HG02610 (cell line): ENCODE data around the gene TUNAR.

Experiments
- ATAC-seq: cut with Tn5 transposase; IDR thresholded peaks from one replicate; pipeline ENCODE4 v1.9.1; 2021; ENCODE audit warnings: mild to moderate bottlenecking, moderate library complexity; ENCODE audit not compliant: unreplicated experiment

Gene TUNAR

DNA sequence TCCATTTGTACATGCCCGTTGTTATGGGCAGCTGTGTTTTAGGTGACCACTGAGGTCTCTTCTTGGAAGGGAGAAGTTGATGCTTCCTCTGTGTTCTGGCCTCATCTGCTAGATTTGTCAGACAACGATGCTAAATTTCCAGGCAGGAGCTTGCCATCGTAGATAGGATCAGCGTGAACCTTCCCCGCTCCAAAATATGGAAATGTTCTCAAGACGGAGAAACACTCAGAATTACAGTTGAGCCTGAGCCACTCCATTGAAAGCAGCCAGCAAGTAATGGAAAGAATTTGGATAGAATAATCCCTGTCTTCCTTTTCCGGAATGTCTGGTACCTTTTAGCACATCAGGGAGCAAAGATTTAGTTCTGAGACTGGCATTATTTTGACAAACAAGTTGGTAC, 34.8 kb downstream of the TUNAR start:
- no peak for ATAC-seq

DNA sequence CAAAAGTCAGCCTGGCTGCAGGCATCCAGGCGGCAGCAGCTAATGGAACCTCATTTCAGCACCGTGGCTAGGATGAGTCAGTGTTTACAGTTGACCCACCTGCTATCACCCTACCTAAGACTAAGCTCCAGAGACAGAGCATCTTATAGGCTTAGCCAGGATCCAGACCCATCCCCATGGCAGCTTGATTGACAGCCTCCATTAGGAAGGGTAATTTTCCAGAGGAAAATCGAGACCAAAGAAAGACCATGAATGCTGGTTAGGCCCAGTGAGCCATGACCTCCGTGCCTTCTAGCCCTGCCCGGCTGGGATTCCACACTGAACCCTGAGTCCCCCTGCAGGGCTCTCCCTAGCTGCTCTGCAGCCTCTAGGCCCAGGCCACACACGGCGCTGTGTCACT, 38.7 kb downstream of the TUNAR start:
- no peak for ATAC-seq

DNA sequence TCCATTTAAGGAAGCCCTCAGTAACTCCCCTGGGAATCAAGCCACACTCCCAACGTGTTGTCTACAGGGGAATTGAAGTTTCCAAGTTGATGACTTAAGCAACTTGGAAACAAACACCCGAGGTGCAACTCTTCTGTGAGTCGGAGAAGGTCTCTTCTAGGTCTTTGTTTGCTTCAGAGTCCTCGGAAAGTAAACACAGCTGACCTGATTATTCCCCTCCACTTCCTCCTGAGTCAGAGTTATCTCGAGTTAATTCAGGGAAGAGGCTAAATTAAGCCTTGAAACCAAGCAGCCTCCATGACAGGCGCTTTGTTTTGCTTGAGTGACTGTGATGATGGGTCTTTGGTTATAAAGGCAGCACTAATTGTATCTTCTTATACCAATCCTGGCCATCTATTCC, 41.8 kb downstream of the TUNAR start:
- no peak for ATAC-seq

DNA sequence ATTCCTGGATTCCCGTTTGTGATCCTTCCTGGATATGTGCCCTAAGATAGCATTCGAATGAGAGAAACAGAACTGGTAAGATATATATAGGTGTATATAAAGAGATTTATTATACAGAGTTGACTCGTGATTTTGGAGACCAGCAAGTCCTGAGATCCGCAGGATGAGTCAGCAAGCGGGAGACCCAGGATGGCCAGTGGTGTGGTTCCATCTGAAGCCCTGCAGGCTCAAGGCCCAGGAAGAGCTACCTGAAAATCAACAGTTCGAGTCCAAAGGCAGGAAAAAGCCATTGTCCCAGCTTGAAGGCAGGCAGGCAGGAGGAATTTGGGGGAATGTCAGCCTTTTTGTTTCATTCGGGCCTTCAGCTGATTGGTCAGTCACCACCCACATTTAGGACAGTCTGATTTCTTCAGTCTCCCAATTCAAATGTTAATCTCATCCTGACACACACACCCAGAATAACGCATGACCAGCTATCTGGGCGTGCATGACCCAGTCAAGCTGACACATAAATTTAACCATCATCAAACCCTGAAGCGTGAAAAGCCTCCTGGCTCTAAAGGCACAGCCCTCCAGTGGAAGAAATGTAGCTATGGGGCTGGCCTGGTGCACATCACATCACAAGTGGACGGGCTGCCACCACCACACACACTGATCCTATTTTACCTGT, 44.3 kb downstream of the TUNAR start:
- ATAC-seq, result no peak

DNA sequence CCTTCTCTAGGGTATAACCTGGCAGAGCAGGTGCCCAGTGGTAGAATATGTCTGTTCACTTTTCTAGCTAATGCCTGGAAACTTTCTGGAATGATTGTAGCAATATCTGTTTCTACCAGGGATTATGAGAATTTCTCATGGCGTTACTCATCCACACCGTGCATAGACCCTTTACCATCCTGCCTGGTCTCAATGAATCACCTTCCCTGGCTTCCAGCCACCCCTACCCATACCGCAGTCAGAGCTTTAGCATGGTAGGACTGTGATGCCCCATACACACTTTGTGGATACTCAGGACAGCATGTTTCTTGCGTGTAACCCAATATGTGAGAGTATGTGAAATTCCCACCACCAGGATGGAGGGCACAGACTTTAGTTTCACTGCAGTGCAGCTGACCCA, 45.4 kb downstream of the TUNAR start:
- no peak for ATAC-seq

DNA sequence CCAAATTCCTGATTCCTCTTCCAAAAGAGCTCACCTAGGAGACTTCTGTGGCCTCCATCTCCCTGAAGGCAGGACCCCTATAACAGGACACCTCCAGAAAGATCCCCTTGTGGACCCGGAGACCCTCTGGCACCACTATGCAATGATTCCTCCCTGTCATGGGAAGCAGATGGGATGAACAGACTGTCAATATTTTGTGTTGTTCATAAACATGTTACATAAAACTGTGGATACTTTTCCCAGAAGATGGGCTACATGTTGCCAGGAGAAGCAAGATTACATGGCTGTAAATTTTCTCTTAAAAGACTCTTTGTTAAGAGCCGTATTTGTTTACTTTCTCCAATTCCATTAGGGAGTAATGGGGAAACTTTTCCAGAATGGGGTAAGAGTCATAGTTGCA, 52.1 kb downstream of the TUNAR start:
- ATAC-seq, result no peak

DNA sequence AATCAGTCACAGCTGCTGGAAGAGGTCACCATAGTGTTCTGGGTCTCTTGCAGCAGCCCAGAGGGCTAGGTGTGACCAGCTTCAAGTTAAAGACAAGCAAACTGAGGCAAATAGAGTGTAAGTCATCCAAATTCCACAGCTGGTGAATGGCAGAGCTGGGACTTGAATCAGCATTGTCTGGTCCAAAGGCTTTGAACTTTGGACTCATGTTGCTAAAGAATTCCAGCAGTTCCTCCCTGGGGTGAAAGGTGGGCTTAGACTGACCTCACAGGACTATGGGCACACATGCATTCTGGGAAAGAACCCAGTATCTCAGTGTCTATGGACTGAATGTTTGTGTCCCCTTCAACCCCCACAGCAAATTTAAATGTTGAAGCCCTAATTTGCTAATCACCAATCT, 54.8 kb downstream of the TUNAR start:
- no peak for ATAC-seq

DNA sequence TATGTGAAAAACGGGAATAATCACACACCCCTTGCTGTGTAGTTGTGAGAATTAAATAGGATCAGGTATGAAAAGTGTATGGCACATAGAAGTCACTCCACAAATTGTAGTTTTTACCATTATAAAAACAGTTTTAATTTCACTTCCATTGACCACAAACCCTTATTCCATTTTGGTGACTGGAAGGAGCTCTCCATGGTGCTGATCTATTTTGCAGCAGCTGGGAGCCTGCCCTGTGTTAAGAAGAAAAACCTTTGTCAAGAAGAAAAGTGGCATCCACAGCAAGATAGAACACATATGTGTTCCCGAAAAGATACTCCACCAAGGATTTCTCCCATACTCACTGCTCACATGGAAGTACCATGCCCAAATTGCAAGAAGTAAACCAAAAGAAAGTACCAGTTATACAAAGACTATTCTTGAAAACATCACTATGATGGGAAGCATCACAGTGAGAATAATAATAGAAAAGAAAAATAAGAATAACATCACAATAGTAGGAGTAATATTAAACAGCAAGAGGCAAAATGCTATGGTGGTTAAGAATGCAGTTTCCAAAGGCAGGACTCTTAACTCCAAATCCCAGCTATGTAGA, 58.7 kb downstream of the TUNAR start:
- no peak for ATAC-seq

DNA sequence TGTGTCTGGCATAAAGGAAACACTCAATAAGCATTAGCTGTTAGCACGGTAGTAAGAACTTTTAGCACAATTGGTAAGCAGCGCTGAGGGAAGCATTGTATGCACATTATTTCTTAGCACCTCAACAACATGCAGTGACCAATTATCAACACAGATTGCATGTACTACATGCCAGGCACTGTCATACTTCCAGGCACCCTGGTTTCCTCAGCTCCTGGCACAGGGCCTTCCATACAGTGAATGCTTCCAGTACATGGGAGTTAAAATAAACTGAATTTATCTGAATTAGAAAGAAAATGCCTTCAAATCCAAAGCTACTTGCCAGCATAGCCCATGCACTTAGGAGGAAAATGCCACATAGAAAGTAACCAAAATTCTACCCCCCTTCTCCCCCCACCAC, 59.4 kb downstream of the TUNAR start:
- ATAC-seq, result no peak

DNA sequence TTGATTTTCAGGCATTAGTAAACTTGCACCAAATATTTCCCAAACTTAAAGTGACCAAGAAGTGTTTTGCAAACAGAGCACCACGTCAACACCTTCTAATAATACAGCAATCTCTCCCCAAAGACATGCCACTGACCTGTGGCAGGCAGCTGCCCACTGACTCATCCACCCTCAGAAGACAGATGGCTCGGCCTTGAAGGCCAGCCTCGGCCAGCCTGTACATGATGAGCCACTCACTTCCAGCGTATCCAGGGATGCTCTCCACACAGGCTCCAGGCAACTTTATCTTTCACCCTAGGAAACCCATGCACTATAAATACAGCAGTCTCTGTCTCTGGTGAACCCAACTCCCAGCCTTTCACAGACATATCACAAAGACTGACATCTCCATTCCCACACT, 62.7 kb downstream of the TUNAR start:
- ATAC-seq, result no peak

DNA sequence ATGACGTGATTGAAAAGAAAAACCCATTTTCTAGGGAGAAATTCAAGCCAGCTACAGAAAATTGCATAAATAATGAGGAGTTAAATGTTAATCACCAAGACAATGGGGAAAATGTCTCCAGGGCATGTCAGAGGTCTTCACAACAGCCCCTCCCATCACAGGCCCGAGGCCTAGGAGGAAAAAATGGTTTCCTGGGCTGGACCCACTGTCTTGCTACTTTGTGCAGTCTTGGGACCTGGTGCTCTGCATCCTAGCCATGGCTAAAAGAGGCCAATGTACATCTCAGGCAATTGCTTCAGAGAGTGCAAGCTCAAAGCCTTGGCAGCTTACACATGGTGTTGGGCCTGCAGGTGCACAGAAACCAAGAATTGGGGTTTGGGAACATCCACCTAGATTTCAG, 65.3 kb downstream of the TUNAR start:
- no peak for ATAC-seq

DNA sequence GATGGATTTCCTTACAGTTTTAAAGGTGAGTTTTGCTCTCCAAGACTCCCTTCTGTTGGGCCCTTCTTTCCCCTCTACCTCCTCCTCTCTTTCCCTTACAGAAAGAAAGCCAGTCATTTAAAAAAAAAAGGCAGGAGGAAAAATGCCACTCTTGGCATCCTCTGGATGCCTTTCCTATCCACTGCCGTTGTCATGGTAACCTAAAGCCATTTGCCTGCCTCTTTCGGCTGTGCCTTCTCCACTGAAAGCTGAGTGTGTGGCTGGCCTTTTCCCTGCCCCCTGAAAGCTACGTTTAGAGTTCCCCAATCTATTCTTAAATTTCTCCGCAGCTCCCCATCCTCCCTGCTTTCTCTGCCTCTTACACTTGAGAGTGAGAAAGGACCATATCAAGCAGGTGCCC, 67.1 kb downstream of the TUNAR start:
- no peak for ATAC-seq

DNA sequence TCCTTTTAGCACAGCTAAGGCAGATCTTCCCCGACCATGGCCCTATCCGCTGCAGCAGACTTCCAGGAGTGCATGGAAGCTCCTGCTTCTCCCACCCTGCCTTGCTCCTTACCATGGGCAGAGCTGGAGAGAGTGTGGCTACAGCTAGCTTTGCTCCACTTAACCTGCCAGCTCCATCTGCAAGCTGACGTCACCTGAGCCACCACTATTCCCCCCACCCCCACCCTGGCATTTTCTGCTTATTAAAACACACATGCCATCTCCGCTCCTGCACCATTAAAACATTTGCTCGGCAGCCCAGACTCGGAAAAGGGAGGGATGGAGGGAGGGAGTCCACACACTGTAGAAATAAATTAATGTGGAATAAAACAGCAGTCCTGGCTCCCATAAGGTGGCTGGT, 67.8 kb downstream of the TUNAR start:
- no peak for ATAC-seq

DNA sequence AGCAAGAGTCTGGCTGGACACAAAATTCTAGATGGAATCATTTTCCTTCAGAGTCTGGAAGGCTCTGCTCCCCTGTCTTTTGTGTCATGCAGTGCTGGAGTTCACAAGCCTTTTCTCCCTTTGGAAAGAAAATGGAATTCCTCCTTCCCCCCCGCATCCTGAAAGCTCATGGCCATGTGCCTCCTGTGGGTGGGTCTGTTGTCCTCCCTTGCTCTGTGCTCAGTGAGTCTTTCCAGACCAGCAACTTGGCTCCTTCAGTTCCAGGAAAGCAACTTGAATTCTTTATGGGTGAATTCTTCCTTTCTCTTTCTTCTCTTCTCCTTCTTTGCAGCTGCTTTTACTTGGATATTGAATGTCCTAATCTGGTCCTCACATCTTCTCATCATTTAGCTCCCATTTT, 70.2 kb downstream of the TUNAR start:
- ATAC-seq, result no peak

DNA sequence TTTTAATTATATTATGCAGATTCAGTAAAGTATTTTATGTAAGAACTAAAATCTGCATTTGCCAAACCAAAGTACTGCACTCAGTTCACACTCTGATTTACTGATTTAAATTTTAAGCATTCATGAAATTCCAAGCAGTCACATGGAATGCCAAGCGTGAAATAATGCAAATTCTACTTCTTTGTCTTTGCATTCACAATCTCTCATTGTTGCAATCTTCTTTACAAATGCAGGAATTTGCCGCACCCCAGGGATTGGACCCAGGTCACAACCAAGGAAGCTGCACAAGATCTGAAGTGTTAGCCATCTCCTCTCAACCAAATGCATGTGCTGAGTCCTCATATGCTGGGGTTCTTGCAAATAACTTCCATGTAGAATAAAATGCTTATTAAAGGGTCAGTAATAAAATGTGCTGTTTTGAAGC, 71.9 kb downstream of the TUNAR start:
- ATAC-seq, result no peak

DNA sequence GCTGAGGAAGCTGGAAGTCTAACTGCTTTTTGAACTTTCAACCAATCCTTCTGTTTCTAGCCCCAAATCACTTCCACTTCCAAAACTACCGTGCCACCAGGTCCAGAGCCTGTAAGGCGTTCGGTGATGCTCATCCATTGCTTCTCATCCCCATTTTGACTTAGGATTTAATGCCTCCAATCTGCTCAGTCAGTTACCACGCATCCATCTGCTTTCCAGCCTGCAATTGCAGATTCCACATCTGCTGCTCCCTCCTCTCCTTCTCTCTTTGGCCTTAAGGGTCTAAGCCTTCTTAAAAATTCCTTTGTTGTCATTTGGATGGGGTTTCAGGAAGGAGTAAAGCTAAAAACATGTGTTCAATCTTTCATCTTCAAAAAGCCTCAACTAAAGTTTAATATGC, 74.7 kb downstream of the TUNAR start:
- no peak for ATAC-seq

DNA sequence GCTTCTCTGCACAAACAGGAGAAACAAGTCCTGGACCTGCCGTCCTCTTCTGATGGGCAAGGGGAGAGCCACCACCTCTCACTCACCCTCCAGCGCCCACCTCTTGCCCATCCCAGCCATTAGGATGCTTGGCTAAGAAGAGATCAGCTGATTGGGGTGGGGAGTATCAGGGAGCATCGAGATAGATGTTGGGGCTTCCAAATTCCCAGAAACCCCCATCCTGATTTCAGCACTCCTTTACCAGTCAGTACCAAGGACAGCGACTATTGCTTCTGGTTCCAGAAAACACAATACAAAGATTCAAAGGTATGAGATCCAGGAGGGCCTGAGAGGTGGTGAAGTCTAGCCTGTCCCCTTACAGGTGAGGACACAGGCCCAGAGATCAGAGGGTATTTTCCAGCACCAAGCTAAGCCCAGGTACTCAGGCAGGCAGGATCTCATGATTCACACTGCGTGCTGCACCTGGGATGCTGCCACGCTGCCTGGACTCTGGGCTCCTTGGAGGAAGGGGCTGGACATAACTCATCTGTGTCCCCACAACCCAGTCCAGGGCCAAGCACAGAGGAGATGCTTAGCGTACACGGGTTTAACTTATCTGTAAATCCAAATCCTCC, 76.6 kb downstream of the TUNAR start:
- ATAC-seq, result no peak

DNA sequence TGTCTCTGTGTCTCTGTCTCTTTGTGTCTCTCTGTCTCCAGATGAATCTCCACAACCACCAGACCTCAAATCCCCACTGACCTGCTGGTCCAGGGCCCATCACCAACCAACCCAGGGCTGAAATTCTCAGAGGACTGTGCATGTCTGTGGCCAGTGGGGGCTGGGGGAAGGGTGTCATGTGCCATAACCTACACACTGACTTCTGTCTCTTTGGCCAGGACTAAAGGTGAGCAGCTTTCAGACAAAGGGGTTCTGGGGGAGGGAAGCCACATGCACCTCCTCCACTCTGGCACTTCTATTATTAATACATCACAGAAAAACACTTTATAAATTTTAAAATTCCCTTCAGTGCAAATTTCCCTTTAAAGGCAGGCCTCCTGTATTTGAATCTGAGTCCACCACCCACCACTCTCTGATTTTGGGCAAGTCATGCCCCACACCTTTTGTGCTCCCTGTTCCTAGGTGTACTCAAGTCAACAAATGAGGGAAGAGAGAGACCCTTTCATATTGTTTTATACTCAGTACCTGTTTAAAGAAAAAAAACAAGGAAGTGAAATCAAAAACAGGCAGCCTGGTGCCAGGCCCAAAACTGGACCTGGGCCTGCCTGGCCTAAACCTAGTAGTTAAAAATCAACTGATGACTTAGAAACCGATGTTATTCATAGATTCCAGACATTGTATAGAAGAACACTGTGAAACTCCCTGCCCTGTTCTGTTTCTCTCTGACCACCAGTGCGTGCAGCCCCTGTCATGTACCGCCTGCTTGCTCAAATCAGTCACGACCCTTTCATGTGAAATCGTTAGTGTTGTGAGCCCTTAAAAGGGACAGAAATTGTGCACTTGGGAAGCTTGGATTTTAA, 80.2 kb downstream of the TUNAR start:
- ATAC-seq, result no peak

DNA sequence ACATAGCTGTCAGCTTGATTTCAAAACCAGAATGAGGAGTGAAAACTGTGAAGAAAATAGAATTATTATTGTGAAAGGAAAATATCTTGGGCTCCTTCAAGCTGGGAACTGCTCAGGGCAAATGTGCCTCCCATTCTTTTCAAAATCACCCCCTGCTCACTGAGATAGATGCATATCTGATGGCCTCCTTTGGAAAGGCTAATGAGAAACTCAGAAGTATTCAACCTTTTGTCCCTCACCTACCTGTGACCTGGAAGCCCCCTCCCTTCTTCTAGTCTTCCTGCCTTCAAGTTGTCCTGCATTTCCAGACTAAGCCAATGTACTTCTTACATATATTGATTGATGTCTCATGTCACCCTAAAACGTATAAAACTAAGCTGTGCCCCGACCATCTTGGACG, 81.5 kb downstream of the TUNAR start:
- no peak for ATAC-seq

DNA sequence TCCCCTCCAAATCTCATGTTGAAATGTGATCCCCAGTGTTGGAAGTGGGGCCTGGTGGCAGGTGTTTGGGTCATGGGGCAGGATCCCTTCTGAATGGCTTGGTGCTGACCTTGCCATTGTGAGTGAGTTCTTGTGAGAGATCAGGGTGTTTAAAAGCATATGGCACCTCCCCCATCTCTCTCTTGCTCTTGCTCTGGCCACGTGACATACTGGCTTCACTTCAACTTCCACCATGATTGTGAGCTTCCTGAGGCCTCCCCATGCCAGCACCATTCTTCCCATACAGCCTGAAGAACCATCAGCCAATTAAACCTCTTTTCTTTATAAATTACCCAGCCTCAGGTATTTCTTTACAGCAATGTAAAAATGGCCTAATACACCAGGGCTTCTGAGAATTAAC, 82.7 kb downstream of the TUNAR start:
- no peak for ATAC-seq

DNA sequence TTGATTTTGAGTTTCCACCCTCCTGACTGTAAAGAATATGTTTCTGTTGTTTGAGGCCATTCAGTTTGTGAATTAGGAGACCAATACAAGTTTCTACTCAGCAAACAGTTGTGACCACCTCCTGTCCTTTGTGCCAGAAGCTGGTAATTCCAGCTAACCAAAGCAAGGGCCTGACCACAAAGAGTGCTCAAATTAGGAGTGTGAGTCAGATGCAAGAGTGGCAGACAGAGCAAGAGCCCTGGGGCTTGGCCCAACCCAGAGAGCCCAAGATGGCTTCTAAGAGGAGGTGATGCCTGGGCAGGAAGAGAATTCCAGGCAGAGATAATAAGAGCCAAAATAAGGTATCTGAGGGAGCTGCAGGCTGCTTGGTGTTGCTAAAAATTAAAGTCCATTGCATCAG, 84.8 kb downstream of the TUNAR start:
- ATAC-seq, result no peak

DNA sequence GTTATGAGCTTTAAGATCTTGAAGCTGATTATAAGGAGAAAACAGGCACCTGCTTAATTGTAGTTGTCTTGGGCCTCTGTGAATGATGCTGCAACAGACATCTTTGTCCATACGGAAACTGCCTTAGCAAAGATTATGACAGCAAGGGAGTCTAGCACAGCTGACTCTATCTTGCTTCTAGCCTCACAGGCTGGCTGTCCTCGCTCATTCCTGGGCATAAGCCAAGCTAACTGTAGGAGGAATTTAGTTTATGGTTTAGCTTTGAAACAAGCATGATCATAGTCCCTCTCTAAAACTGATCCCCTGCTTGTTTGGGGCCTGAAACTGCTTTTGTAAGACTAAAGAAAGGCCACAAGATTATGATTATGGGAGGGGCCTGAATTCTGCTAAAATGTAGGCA, 88.3 kb downstream of the TUNAR start:
- no peak for ATAC-seq
